Nephron (organoid): Measurements from ENCODE around the gene TIGD3.

Experiments used
- H3K27ac Mint-ChIP-seq, 3 experiments: 2 replicates each; pipeline ENCODE4 v1.8.0; 2020; ENCODE audit warnings: mixed read lengths in 3 of 3, mild to moderate bottlenecking in 2 of 3, moderate library complexity in 1 of 3
- H3K27me3 Mint-ChIP-seq: 2 replicates; pipeline ENCODE4 v1.8.0; 2021; ENCODE audit warnings: low read depth, mild to moderate bottlenecking, moderate library complexity, mixed read lengths
- H3K36me3 Mint-ChIP-seq: 2 replicates; pipeline ENCODE4 v1.8.0; 2020; ENCODE audit warnings: low read depth, mixed read lengths
- H3K4me1 Mint-ChIP-seq: 2 replicates; pipeline ENCODE4 v1.8.0; 2020; ENCODE audit warnings: mixed read lengths
- H3K4me3 Mint-ChIP-seq, 3 experiments: 2 replicates each; pipeline ENCODE4 v1.8.0; 2020; ENCODE audit warnings: mild to moderate bottlenecking in 3 of 3, mixed read lengths in 3 of 3, moderate library complexity in 2 of 3
- H3K9me3 Mint-ChIP-seq: 2 replicates; pipeline ENCODE4 v1.8.0; 2020; ENCODE audit warnings: mixed read lengths
- TF ChIP-seq, protein P1 (sequence below), 3 experiments: fragments of 200-600 bp; sonication (generic); IDR thresholded peaks; one replicate each; pipeline ENCODE4 v1.5.0; 2021; ENCODE audit warnings: antibody characterized with exemption in 3 of 3; ENCODE audit not compliant: unreplicated experiment in 3 of 3

Gene TIGD3

DNA sequence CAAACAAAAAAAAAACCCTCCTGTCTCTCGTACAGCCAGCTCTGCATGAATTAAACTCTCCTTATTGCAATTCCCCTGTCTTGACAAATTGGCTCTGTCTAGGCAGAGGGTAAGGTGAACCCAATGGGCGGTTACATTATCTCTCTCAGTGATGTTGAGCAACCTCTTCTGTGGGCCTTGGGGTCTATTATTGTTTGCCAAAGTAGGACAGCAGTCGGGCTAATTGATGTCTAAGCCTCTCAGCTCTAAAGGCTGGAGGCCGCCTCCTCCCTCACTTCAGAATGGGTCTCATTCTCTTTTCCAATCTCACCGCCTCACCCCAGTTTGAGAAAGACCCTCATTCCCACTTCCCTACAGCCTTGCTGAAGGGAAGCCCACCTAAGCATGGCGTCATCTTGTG, 29.2 kb downstream of the TIGD3 start:
- H3K27me3 Mint-ChIP-seq, result no peaks in the 10 kb centered on the region
- TF ChIP-seq, protein P1, sequence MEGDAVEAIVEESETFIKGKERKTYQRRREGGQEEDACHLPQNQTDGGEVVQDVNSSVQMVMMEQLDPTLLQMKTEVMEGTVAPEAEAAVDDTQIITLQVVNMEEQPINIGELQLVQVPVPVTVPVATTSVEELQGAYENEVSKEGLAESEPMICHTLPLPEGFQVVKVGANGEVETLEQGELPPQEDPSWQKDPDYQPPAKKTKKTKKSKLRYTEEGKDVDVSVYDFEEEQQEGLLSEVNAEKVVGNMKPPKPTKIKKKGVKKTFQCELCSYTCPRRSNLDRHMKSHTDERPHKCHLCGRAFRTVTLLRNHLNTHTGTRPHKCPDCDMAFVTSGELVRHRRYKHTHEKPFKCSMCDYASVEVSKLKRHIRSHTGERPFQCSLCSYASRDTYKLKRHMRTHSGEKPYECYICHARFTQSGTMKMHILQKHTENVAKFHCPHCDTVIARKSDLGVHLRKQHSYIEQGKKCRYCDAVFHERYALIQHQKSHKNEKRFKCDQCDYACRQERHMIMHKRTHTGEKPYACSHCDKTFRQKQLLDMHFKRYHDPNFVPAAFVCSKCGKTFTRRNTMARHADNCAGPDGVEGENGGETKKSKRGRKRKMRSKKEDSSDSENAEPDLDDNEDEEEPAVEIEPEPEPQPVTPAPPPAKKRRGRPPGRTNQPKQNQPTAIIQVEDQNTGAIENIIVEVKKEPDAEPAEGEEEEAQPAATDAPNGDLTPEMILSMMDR (IDR thresholded peaks at IDR 0.05; ENCODE audit: unreplicated experiment in 3 of 3), result no peak
- H3K4me3 Mint-ChIP-seq, result peak overlapping the region in 2 of 3 experiments; percentile 47 to 59

DNA sequence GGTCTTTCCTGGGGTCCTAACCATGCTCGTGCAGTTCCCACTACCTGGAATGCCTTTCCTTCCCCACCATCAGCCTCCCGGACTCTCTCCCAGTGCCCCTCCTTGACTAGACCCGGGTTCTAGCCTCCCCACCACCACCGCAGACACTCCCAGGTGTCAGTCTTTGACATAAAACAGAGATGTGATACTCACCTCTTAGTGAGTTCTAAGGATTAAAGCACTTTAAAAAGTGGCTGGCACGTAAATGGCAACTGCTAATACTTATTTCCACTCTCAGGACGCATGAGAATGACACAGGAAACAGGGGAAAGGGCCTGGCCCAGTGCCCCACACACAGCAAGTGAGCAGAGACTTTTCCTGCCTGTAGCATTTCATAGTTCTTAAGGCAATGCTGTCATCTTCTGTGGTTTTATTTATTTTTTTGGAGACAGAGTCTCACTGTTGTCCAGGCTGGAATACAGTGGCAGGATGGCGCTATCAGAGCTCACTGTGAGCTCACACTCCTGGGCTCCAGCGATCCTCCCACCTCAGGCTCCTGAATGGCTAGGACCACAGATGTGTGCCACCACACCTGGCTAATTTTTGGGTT, 29.8 kb downstream of the TIGD3 start:
- Mint-ChIP-seq H3K27ac (peak overlapping the region; percentile 93 to 97 (median 95)), H3K9me3 (no peaks in the 10 kb centered on the region), H3K27me3 (no peaks in the 10 kb centered on the region), H3K4me1 (peaks cover 42% of the 10 kb centered on the region), H3K36me3 (no peaks in the 10 kb centered on the region), H3K4me3 (peak overlapping the region; percentile 9 to 59 (median 47))
- TF ChIP-seq, protein P1 (IDR thresholded peaks at IDR 0.05; ENCODE audit: unreplicated experiment in 3 of 3), result no peak

More for the DNA sequence above, 29.2 kb downstream of the TIGD3 start:
- Mint-ChIP-seq H3K36me3 (no peaks in the 10 kb centered on the region), H3K27ac (peak overlapping the region; percentile 93 to 97 (median 95)), H3K9me3 (no peaks in the 10 kb centered on the region), H3K4me1 (peaks cover 39% of the 10 kb centered on the region)

- H3K36me3 Mint-ChIP-seq, result no peaks in the 10 kb centered on the region
- no peaks in the 10 kb centered on the region for H3K9me3 Mint-ChIP-seq
- H3K27me3 Mint-ChIP-seq, result no peaks in the 10 kb centered on the region
- H3K27ac Mint-ChIP-seq, result peak within 1 kb of the TSS in 2 of 3 experiments; percentile 55 to 95
- H3K4me1 Mint-ChIP-seq, result peaks cover 56% of the 10 kb centered on the region
- H3K4me3 Mint-ChIP-seq, result peak within 1 kb of the TSS; percentile 88 to 91 (median 89)
- TF ChIP-seq, protein P1 (IDR thresholded peaks at IDR 0.05; ENCODE audit: unreplicated experiment in 3 of 3), result no peak
Observed at GRCh38 chr11:65386307-65387140, 32.0 kb downstream of the TIGD3 start, which contains the start of gene FRMD8. Gene FRMD8 (plus strand): TSS chr11:65386637. CDS start chr11:65387037, 400 bp downstream.

GRCh38 chr11:65388731-65389130, 34.2 kb downstream of the TIGD3 start:
- H3K27me3 Mint-ChIP-seq, result no peaks in the 10 kb centered on the region
- H3K4me3 Mint-ChIP-seq, result peak overlapping the region; percentile 59 to 78 (median 71)
- H3K9me3 Mint-ChIP-seq, result no peaks in the 10 kb centered on the region
- TF ChIP-seq, protein P1 (IDR thresholded peaks at IDR 0.05; ENCODE audit: unreplicated experiment in 3 of 3), result no peak
- peaks cover 39% of the 10 kb centered on the region for H3K4me1 Mint-ChIP-seq
- H3K36me3 Mint-ChIP-seq, result peaks cover 3% of the 10 kb centered on the region
- H3K27ac Mint-ChIP-seq, result peak overlapping the region in 2 of 3 experiments; percentile 65 to 75

GRCh38 chr11:65389294-65389980, 34.9 kb downstream of the TIGD3 start:
- TF ChIP-seq, protein P1 (IDR thresholded peaks at IDR 0.05; ENCODE audit: unreplicated experiment in 3 of 3), result no peak
- H3K4me3 Mint-ChIP-seq, result peak overlapping the region in 2 of 3 experiments; percentile 47 to 71
- H3K9me3 Mint-ChIP-seq, result no peaks in the 10 kb centered on the region
- H3K27ac Mint-ChIP-seq, result peak overlapping the region; percentile 39 to 78 (median 65)
- H3K27me3 Mint-ChIP-seq, result no peaks in the 10 kb centered on the region
- H3K36me3 Mint-ChIP-seq, result peaks cover 3% of the 10 kb centered on the region
- H3K4me1 Mint-ChIP-seq, result peaks cover 32% of the 10 kb centered on the region
